Ovary (tissue), 3 donors: Measurements from ENCODE around the gene FANCC.

Experiments used
- POLR2A ChIP-seq: fragments of 450-650 bp; IDR thresholded peaks from one replicate; pipeline ENCODE4 v1.6.1; 2017; ENCODE audit warnings: antibody characterized with exemption, mild to moderate bottlenecking, moderate library complexity
- TF ChIP-seq, protein P1 (sequence below), 3 donors: fragments of 450-650 bp in 2 of 3; fragments of 200-600 bp in 1 of 3; IDR thresholded peaks; one replicate each; pipeline versions ENCODE4 v1.5.1 to v1.8.0; 2016 to 2022; ENCODE audit warnings: antibody characterized with exemption in 3 of 3, mild to moderate bottlenecking in 1 of 3
- donor health status: DM: no; HTN: no; CAD: no.

- TF ChIP-seq, protein P1, sequence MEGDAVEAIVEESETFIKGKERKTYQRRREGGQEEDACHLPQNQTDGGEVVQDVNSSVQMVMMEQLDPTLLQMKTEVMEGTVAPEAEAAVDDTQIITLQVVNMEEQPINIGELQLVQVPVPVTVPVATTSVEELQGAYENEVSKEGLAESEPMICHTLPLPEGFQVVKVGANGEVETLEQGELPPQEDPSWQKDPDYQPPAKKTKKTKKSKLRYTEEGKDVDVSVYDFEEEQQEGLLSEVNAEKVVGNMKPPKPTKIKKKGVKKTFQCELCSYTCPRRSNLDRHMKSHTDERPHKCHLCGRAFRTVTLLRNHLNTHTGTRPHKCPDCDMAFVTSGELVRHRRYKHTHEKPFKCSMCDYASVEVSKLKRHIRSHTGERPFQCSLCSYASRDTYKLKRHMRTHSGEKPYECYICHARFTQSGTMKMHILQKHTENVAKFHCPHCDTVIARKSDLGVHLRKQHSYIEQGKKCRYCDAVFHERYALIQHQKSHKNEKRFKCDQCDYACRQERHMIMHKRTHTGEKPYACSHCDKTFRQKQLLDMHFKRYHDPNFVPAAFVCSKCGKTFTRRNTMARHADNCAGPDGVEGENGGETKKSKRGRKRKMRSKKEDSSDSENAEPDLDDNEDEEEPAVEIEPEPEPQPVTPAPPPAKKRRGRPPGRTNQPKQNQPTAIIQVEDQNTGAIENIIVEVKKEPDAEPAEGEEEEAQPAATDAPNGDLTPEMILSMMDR (IDR thresholded peaks at IDR 0.05): no peak
- no peak for TF ChIP-seq POLR2A
Observed at GRCh38 chr9:95109456-95109855, 208.1 kb downstream of the FANCC start.
